SK-N-SH (cell line): Measurements from ENCODE around the gene PIGN. TPM values are rescaled to one million over a fixed set of nuclear protein-coding genes. Genes with fewer than 3 reads are reported as not detected.

Experiments used
- CTCF ChIA-PET: fragments of 300-600, 350-600 bp; formaldehyde crosslinking; extraction: SDS; loops from one replicate; lab custom pipeline; 2021; lab: Yijun Ruan, JAX
- POLR2A ChIA-PET: fragments of 350-600 bp; sonication (Branson Sonifier 250); formaldehyde crosslinking; extraction: SDS; loops from one replicate; lab custom pipeline; 2020; ENCODE audit warnings: antibody characterized with exemption, inconsistent platforms; lab: Yijun Ruan, JAX
- DNase-seq: peaks from one replicate; pipeline ENCODE4 v3.0.0; 2012
- H2AFZ ChIP-seq: fragments of 200-600 bp; sonication (generic); 2 replicates; pipeline ENCODE4 v1.8.1; 2016; ENCODE audit warnings: antibody characterized with exemption, mild to moderate bottlenecking, low read depth
- H3F3A ChIP-seq: fragments of 200-600 bp; sonication (generic); replicated peaks from 2 replicates; pipeline ENCODE3; 2016; ENCODE audit warnings: antibody characterized with exemption, mild to moderate bottlenecking; ENCODE audit not compliant: insufficient read depth
- H3K27ac ChIP-seq, 2 experiments: fragments of 200-500 bp in 1 of 2; fragments of 200-600 bp in 1 of 2; sonication (Bioruptor generic) in 1 of 2; sonication (generic), shearing (Covaris generic) in 1 of 2; 2 replicates each; pipeline versions ENCODE4 v1.5.1 to v1.6.1; 2014 to 2016; ENCODE audit warnings: low read depth in 2 of 2, inconsistent platforms in 1 of 2, low read length in 1 of 2, mild to moderate bottlenecking in 1 of 2, mixed read lengths in 1 of 2
- H3K27me3 ChIP-seq: fragments of 200-600 bp; sonication (generic), shearing (Covaris generic); 2 replicates; pipeline ENCODE4 v1.6.1; 2016; ENCODE audit warnings: mixed run types; ENCODE audit not compliant: insufficient read depth
- H3K36me3 ChIP-seq, 2 experiments: fragments of 200-500 bp in 1 of 2; fragments of 200-600 bp in 1 of 2; sonication (Bioruptor generic) in 1 of 2; sonication (generic) in 1 of 2; replicated peaks in 1 of 2; 2 replicates each; pipeline versions ENCODE3 to v1.5.1; 2014 to 2016; ENCODE audit warnings: low read length in 1 of 2, mild to moderate bottlenecking in 1 of 2; ENCODE audit not compliant: insufficient read depth in 2 of 2, control insufficient read depth in 1 of 2
- H3K4me1 ChIP-seq, 2 experiments: fragments of 200-500 bp in 1 of 2; fragments of 200-600 bp in 1 of 2; sonication (Bioruptor generic) in 1 of 2; sonication (generic), shearing (Covaris generic) in 1 of 2; 2 replicates each; pipeline versions ENCODE4 v1.5.1 to v1.6.1; 2014 to 2016; ENCODE audit warnings: low read depth in 1 of 2, low read length in 1 of 2, mixed run types in 1 of 2; ENCODE audit not compliant: insufficient read depth in 2 of 2, control insufficient read depth in 1 of 2
- H3K4me2 ChIP-seq: fragments of 200-600 bp; sonication (generic), shearing (Covaris generic); 2 replicates; pipeline ENCODE4 v1.6.1; 2017; ENCODE audit warnings: mixed run types
- H3K4me3 ChIP-seq, 2 experiments: fragments of 200-500 bp in 1 of 2; fragments of 200-600 bp in 1 of 2; sonication (Bioruptor generic) in 1 of 2; sonication (generic), shearing (Covaris generic) in 1 of 2; 2 replicates each; pipeline versions ENCODE4 v1.5.1 to v1.8.1; 2014 to 2016; ENCODE audit warnings: low read depth in 2 of 2, inconsistent platforms in 1 of 2, low read length in 1 of 2, mild to moderate bottlenecking in 1 of 2, mixed read lengths in 1 of 2, moderate library complexity in 1 of 2
- H3K79me2 ChIP-seq: fragments of 200-600 bp; sonication (generic); 2 replicates; pipeline ENCODE4 v1.8.1; 2017; ENCODE audit warnings: mild to moderate bottlenecking; ENCODE audit not compliant: insufficient read depth
- H3K9ac ChIP-seq: fragments of 200-600 bp; sonication (generic); 2 replicates; pipeline ENCODE4 v1.6.1; 2017; ENCODE audit warnings: mixed run types
- H3K9me2 ChIP-seq: fragments of 200-600 bp; sonication (generic); 2 replicates; pipeline ENCODE4 v1.6.1; 2017; ENCODE audit warnings: mixed run types
- H3K9me3 ChIP-seq: fragments of 200-600 bp; sonication (generic); 2 replicates; pipeline ENCODE4 v1.6.1; 2017; ENCODE audit warnings: mixed run types, mild to moderate bottlenecking, moderate library complexity
- H4K20me1 ChIP-seq: fragments of 200-600 bp; sonication (generic); 2 replicates; pipeline ENCODE4 v1.6.1; 2017; ENCODE audit warnings: mild to moderate bottlenecking, mixed run types; ENCODE audit not compliant: insufficient read depth
- CHD2 ChIP-seq: fragments of 150-350 bp; IDR thresholded peaks from 2 replicates; pipeline ENCODE4 v1.6.1; 2018; ENCODE audit warnings: low read length; ENCODE audit not compliant: partially characterized antibody
- CTCF ChIP-seq: fragments of 200-600 bp; sonication (generic); IDR thresholded peaks from 2 replicates; pipeline ENCODE4 v1.6.1; 2017; ENCODE audit warnings: antibody characterized with exemption, mild to moderate bottlenecking, moderate library complexity
- ELF1 ChIP-seq: IDR thresholded peaks from 2 replicates; pipeline ENCODE4 v1.4.0; 2012
- EZH2phosphoT487 ChIP-seq: fragments of 200-600 bp; sonication (generic); IDR thresholded peaks from 2 replicates; pipeline ENCODE4 v1.6.1; 2017; ENCODE audit warnings: low read depth, mixed run types, mild to moderate bottlenecking, antibody characterized with exemption, moderate library complexity, borderline replicate concordance
- FOSL2 ChIP-seq: IDR thresholded peaks from 2 replicates; pipeline ENCODE4 v1.4.0; 2012; ENCODE audit warnings: low read depth, mild to moderate bottlenecking, moderate library complexity, borderline replicate concordance
- FOXJ3 ChIP-seq: sonication (generic); formaldehyde crosslinking; IDR thresholded peaks from 2 replicates; pipeline ENCODE4 v1.5.1; 2020; ENCODE audit warnings: mild to moderate bottlenecking, missing genetic modification reagents
- FOXM1 ChIP-seq: IDR thresholded peaks from 2 replicates; pipeline ENCODE4 v1.4.0; 2012; ENCODE audit warnings: low read depth, mild to moderate bottlenecking
- IRF3 ChIP-seq: fragments of 150-350 bp; IDR thresholded peaks from 2 replicates; pipeline ENCODE4 v1.6.1; 2016; ENCODE audit warnings: mild to moderate bottlenecking, low read depth, low read length
- JUND ChIP-seq: IDR thresholded peaks from 2 replicates; pipeline ENCODE4 v1.4.0; 2012
- NRF1 ChIP-seq: IDR thresholded peaks from 2 replicates; pipeline ENCODE4 v1.6.1; 2012; ENCODE audit warnings: low read depth, mild to moderate bottlenecking, low read length
- PBX3 ChIP-seq: IDR thresholded peaks from 2 replicates; pipeline ENCODE4; 2012
- POLR2AphosphoS5 ChIP-seq: IDR thresholded peaks from 2 replicates; pipeline ENCODE4 v1.6.1; 2012; ENCODE audit warnings: low read depth, low read length
- RAD21 ChIP-seq: IDR thresholded peaks from 2 replicates; pipeline ENCODE4 v1.6.1; 2012; ENCODE audit warnings: mild to moderate bottlenecking, low read length
- RXRA ChIP-seq: IDR thresholded peaks from 2 replicates; pipeline ENCODE4 v1.4.0; 2012; ENCODE audit warnings: low read depth, mild to moderate bottlenecking, borderline replicate concordance
- SIN3A ChIP-seq: IDR thresholded peaks from 2 replicates; pipeline ENCODE4 v1.6.1; 2012; ENCODE audit warnings: low read depth, mild to moderate bottlenecking, low read length, moderate library complexity, borderline replicate concordance
- TAF1 ChIP-seq: IDR thresholded peaks from 2 replicates; pipeline ENCODE4 v1.6.1; 2012; ENCODE audit warnings: low read depth, mild to moderate bottlenecking, low read length, moderate library complexity, borderline replicate concordance
- TEAD4 ChIP-seq: IDR thresholded peaks from 2 replicates; pipeline ENCODE4 v1.4.0; 2012; ENCODE audit warnings: mild to moderate bottlenecking, borderline replicate concordance; ENCODE audit not compliant: insufficient read depth
- ZBTB33 ChIP-seq: IDR thresholded peaks from 2 replicates; pipeline ENCODE4 v1.4.0; 2012; ENCODE audit warnings: low read depth, borderline replicate concordance
- WGBS: methylation state at CpG from one replicate; pipeline ENCODE4 v1.1.6; 2017; ENCODE audit warnings: low lambda C conversion rate; 5-methylcytosine and 5-hydroxymethylcytosine counted together
- polyA plus RNA-seq, 3 experiments: library from polyadenylated mRNA; depleted of rRNA; stranded (reverse); fragments of >200 nt; gene quantifications; 2 replicates each; pipeline ENCODE4 v1.2.3, GENCODE V29; 2012

PIGN gene
- polyA plus RNA-seq, 1 of the 3 experiments (the other 2 are of a cell fraction): 6.1 TPM

- POLR2A ChIA-PET: no interaction called here
- 90% methylated on average over 5 of the region's 5 CpGs for WGBS
- no peak for DNase-seq
Observed at GRCh38 chr18:62061821-62062478, 124.9 kb downstream of the PIGN start.

GRCh38 chr18:62060820-62061219 is 126.0 kb downstream of the PIGN start:
- 100% methylated on average over 2 of the region's 2 CpGs for WGBS
- Histone ChIP-seq H3K4me2 (no peak overlapping the region), H3K27me3 (no peaks in the 10 kb centered on the region), H3K4me1 (no peaks in the 10 kb centered on the region), H3K9ac (no peak overlapping the region), H3F3A (no peaks in the 10 kb centered on the region), H2AFZ (no peak overlapping the region), H3K36me3 (no peaks in the 10 kb centered on the region), H3K4me3 (no peak overlapping the region), H3K79me2 (no peaks in the 10 kb centered on the region), H3K9me3 (no peaks in the 10 kb centered on the region), H3K9me2 (no peaks in the 10 kb centered on the region), H3K27ac (no peak overlapping the region), H4K20me1 (no peaks in the 10 kb centered on the region)
- POLR2A ChIA-PET: no interaction called here
- no peak for DNase-seq
- CTCF ChIA-PET: no interaction called here
- TF ChIP-seq FOXJ3: no peak
- no peak for TF ChIP-seq FOSL2
- TF ChIP-seq POLR2AphosphoS5: no peak
- no peak for TF ChIP-seq NRF1
- no peak for TF ChIP-seq EZH2phosphoT487
- TF ChIP-seq TAF1: no peak
- no peak for TF ChIP-seq RXRA
- TF ChIP-seq CTCF: no peak
- TF ChIP-seq SIN3A: no peak
- TF ChIP-seq FOXM1: no peak
- no peak for TF ChIP-seq PBX3
- no peak for TF ChIP-seq RAD21
- no peak for TF ChIP-seq ELF1
- TF ChIP-seq TEAD4: no peak

More at GRCh38 chr18:62061821-62062478, 124.9 kb downstream of the PIGN start:
- no peak overlapping the region for H2AFZ ChIP-seq
- H3K36me3 ChIP-seq: no peaks in the 10 kb centered on the region
- CTCF ChIA-PET: no interaction called here
- H3K27ac ChIP-seq: no peak overlapping the region
- H3K4me1 ChIP-seq: no peaks in the 10 kb centered on the region
- H3K27me3 ChIP-seq: no peaks in the 10 kb centered on the region
- H3K9me2 ChIP-seq: no peaks in the 10 kb centered on the region
- H3F3A ChIP-seq: no peaks in the 10 kb centered on the region
- TF ChIP-seq ZBTB33 (no peak), IRF3 (no peak), JUND (no peak), CHD2 (no peak)
- no peak overlapping the region for H3K4me2 ChIP-seq
- no peaks in the 10 kb centered on the region for H3K79me2 ChIP-seq
- H3K9ac ChIP-seq: no peak overlapping the region
- H3K9me3 ChIP-seq: no peaks in the 10 kb centered on the region
- no peak overlapping the region for H3K4me3 ChIP-seq
- no peaks in the 10 kb centered on the region for H4K20me1 ChIP-seq
